C4-2B (cell line): ENCODE data around the gene CACNA2D1.

Source experiments
- ZFX ChIP-seq: fragments of 450-650 bp; IDR thresholded peaks from 2 replicates; pipeline ENCODE4 v1.6.1; 2017
- TF ChIP-seq, protein P1 (sequence below): fragments of 450-650 bp; conservative IDR thresholded peaks from 2 replicates; pipeline ENCODE4 v1.5.1; 2017; ENCODE audit warnings: mild to moderate bottlenecking

DNA sequence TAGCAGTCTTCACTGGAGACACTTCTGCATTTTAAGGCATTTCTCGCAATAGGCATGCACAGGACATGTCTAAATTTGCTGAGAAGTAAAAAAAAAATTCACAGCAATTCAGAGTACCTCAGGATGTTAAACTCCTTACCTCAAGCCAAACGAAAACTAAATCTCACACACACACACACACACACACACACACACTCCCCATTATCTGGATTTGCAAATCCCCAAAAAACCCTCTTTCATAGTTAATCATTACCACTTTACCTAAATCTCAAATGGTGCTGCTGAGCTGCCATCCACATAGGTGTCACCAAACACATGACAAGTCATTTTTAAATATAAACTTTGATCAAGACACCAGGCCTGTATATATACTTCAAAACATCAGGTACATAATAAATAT, 31.8 kb downstream of the CACNA2D1 start:
- TF ChIP-seq, protein P1, sequence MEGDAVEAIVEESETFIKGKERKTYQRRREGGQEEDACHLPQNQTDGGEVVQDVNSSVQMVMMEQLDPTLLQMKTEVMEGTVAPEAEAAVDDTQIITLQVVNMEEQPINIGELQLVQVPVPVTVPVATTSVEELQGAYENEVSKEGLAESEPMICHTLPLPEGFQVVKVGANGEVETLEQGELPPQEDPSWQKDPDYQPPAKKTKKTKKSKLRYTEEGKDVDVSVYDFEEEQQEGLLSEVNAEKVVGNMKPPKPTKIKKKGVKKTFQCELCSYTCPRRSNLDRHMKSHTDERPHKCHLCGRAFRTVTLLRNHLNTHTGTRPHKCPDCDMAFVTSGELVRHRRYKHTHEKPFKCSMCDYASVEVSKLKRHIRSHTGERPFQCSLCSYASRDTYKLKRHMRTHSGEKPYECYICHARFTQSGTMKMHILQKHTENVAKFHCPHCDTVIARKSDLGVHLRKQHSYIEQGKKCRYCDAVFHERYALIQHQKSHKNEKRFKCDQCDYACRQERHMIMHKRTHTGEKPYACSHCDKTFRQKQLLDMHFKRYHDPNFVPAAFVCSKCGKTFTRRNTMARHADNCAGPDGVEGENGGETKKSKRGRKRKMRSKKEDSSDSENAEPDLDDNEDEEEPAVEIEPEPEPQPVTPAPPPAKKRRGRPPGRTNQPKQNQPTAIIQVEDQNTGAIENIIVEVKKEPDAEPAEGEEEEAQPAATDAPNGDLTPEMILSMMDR = no peak
- TF ChIP-seq ZFX = no peak
